Activated CD4-positive, alpha-beta T cell treated with anti-CD3 and anti-CD28 coated beads, Interleukin-2, amount 10 ng/mL, durations not matched to agents 24 days and 14 days (primary cell): ENCODE data around the gene SARS1. TPM values are rescaled to one million over a fixed set of nuclear protein-coding genes. Genes with fewer than 3 reads are reported as not detected.

Experiments used
- DNase-seq: peaks from one replicate; pipeline ENCODE4 v3.0.0; 2022
- H3K27ac Mint-ChIP-seq: one replicate; pipeline ENCODE4 v1.8.0; 2022; ENCODE audit warnings: mild to moderate bottlenecking, mixed read lengths
- H3K27me3 Mint-ChIP-seq: one replicate; pipeline ENCODE4 v1.8.0; 2022; ENCODE audit warnings: mixed read lengths
- H3K36me3 Mint-ChIP-seq: one replicate; pipeline ENCODE4 v1.8.0; 2022; ENCODE audit warnings: low read depth, mild to moderate bottlenecking, mixed read lengths
- H3K4me1 Mint-ChIP-seq: one replicate; pipeline ENCODE4 v1.8.0; 2021; ENCODE audit warnings: mixed read lengths
- H3K4me3 Mint-ChIP-seq: one replicate; pipeline ENCODE4 v1.8.0; 2022; ENCODE audit warnings: mild to moderate bottlenecking, moderate library complexity, mixed read lengths
- H3K9me3 Mint-ChIP-seq: one replicate; pipeline ENCODE4 v1.8.0; 2021; ENCODE audit warnings: mixed read lengths
- intact Hi-C: fragments of 100-400 bp; cut with micrococcal nuclease; formaldehyde crosslinking; loops from one replicate; pipeline ENCODE4 v1.15.1; 2023
- total RNA-seq: library from RNA; stranded (reverse); gene quantifications from 2 replicates; pipeline ENCODE4 v1.2.3, GENCODE V29; 2022

The SARS1 gene
- total RNA-seq, 1 donor from 2014 or later: 150 TPM

DNA sequence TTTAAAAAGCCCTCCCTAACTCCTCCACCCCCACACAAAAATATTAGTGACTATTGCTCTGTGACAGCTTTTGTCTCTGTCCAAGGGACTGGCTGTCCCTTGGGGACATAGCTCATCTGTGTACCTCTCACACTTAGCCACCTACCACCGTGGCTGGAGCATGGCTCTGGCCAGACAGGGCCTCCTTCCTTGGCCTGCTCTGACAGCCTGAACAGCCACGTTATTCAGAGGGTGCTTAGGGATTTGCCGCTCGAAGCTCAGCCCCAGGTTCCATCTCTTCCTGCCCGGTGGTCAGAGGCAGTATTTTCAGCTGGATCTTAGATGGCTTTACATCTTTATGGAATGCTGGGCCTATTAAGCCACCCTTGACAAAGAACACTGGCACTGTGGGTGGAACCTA, 29.5 kb downstream of the SARS1 start:
- no peak for DNase-seq
- Mint-ChIP-seq H3K4me1 (peaks cover 6% of the 10 kb centered on the region), H3K4me3 (no peak overlapping the region), H3K9me3 (no peaks in the 10 kb centered on the region), H3K27me3 (peaks cover 26% of the 10 kb centered on the region), H3K36me3 (peaks cover 11% of the 10 kb centered on the region), H3K27ac (no peak overlapping the region)
- intact Hi-C loops: no loop called here

DNA sequence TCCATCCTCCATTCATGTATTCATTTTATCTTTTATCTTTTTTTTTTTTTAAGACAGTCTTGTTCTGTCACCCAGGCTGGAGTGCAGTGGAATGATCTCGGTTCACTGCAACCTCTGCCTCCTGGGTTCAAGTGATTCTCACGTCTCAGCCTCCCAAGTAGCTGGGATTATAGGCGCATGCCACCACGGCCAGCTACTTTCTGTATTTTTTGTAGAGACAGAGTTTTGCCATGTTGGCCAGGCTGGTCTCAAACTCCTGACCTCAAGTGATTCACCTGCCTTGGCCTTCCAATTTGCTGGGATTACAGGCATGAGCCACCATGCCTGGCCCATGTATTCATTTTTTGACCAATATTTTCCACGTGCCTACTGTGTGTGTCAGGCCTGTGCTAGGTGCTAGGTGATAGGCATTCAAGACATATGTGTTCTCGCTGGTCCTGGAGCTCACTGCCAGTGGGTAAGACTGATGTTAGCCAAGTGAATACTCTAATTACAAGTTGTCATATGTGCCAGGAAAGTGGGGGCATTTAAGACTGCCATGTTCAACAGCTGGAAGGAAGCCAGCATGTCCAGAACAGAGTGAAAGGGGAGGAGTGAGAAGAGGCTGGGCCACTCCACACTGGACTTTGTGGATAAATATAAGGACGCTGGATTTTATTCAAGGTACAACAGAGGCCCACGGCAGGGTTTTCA, 30.3 kb downstream of the SARS1 start:
- no peak overlapping the region for H3K27ac Mint-ChIP-seq

DNA sequence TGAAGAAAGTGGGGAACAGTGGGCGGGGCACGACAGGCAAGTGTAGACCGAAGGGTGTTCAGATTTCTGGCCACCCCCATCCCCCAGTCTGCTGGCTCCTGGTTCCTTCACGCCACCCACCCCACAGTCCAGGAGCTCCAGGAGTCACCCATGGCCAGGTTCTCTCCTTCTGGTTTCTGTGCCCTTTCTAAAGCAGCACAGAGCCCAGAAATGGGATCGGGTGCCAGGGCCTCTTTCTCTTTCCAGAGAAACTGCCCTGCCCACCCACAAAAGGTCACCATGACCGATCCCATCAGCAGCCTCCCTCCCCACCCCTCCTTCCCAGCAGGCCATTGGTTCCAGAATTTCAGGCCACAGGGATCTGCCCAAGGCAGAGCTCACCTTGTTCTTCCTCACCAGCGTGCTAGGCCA, 32.4 kb downstream of the SARS1 start:
- no peaks in the 10 kb centered on the region for H3K9me3 Mint-ChIP-seq
- H3K4me3 Mint-ChIP-seq: no peak overlapping the region
- no peak for DNase-seq
- peaks cover 2% of the 10 kb centered on the region for H3K36me3 Mint-ChIP-seq
- no peak overlapping the region for H3K27ac Mint-ChIP-seq
- peaks cover 10% of the 10 kb centered on the region for H3K4me1 Mint-ChIP-seq
- intact Hi-C loops: no loop called here
- H3K27me3 Mint-ChIP-seq: peaks cover 30% of the 10 kb centered on the region

More for the DNA sequence above, 30.3 kb downstream of the SARS1 start:
- Mint-ChIP-seq H3K36me3 (peaks cover 7% of the 10 kb centered on the region), H3K27me3 (peaks cover 26% of the 10 kb centered on the region), H3K9me3 (no peaks in the 10 kb centered on the region), H3K4me1 (peaks cover 6% of the 10 kb centered on the region), H3K4me3 (no peak overlapping the region)
- no peak for DNase-seq
- intact Hi-C loops: no loop called here

DNA sequence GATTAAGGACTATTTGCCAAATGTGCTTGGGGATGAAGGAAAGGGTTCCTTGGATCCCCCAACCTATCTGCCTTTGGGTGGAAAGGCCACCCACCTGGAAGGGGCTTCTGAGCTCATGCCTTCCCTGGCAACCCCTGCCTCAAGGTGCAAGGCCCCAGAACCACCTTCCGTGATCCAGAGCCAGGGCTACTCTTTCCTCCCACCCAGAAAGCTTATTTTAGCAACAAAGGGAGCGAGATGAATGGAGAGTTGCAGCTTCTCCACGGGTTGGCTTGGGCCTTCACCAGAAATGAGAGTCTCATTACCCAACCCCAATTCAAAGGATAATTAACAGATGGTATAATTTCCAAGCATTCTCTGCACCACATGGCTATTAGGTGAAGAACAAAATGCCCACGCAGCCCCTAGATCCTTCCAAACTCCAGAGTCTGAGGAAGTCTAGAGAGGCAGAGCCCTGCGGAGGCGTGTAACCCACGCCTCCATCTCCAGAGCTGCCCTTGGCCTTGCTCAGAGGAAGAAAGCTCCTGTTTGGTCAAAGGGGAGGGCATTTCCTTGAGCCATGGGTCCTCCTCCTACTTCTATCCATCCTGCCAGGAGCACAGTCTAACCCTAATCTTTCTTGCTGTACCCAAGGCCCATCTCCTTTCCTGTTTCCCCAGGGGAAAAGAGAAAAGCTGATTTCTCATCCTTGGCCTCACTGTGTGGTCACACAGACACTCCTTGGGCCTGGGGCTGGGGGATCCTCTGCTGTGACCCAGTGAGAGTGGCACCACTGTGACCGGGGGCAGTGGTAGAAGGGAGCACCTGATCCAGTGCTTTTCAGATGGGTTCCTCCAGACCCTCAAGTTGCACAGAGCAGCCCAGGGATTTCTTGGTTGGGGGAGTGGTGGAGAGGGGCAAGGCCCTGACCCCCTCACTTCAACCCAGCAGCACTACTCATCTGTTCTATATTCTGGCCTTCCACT, 34.0 kb downstream of the SARS1 start:
- Mint-ChIP-seq H3K27ac (no peak overlapping the region), H3K4me3 (no peak overlapping the region), H3K9me3 (no peaks in the 10 kb centered on the region), H3K27me3 (peaks cover 25% of the 10 kb centered on the region), H3K36me3 (no peaks in the 10 kb centered on the region), H3K4me1 (peaks cover 4% of the 10 kb centered on the region)
- DNase-seq: no peak
- intact Hi-C loops: no loop called here

DNA sequence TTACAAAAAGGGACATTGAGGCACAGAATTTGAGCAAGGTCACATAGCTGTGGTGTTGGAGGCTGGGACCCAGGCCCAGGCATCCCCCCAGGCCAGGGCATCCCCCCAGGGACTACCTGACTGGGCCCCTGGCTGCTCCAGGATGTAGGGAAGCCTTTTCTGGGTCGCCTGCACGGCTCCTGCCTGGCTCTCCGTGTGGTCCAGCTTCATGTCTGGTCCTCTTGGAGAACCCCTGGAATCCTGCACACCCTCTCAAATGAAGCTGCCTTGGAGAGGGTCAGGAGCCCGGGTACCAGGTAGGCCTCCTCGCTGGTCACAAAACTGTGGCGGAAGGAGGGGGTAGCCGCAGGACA, 34.7 kb downstream of the SARS1 start:
- DNase-seq: no peak
- intact Hi-C loops: no loop called here
- H3K27me3 Mint-ChIP-seq: peaks cover 20% of the 10 kb centered on the region
- no peak overlapping the region for H3K4me3 Mint-ChIP-seq
- H3K36me3 Mint-ChIP-seq: no peaks in the 10 kb centered on the region
- H3K4me1 Mint-ChIP-seq: peaks cover 4% of the 10 kb centered on the region
- H3K27ac Mint-ChIP-seq: no peak overlapping the region
- no peaks in the 10 kb centered on the region for H3K9me3 Mint-ChIP-seq

DNA sequence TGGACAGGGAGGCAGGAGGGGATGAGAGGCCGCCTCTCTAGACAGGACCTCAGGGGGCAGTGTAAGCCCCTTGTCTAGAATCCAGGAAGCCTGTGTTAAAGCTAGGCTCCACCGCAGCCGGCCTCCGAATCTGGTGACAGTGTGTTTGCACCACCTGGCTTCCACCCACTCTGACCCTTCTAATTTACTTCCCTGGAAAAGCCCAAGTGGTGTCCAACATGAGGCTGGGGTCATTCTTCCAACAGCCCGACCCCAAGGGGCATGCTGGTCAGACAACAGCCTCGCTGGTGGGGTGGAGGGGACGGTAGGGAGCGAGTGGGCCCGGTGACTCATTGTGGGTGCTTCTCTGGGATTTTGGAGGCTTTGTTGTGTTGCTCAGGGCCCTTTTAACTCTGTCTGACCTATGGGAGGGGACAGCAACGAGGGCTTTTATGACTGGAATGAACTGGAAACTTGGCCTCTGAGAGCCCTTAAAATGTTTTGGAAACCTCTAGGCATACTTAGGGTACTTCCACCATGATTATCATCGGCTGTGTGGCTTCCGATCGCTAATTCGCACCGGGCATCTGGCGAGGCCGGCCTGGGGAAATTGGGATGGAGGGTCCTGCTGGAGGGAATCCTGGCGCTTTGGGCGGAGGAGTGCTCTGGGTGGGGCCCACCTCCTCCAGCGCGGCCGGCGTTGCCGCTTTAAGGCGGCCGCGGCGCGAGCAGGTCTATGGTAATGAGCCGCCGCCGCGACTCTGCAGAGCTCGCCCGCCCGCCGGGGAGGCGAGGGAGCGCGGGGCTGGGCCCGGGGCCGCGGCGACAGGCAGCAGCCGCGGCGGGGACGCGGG, 35.3 kb downstream of the SARS1 start, which contains the start of gene CELSR2:
Gene CELSR2 (plus strand): TSS at position 743 of the 833 bp plus-strand sequence. CDS start 541 bp downstream, outside the sequence.
- H3K4me1 Mint-ChIP-seq: peaks cover 4% of the 10 kb centered on the region
- intact Hi-C loops: loop anchor here (1.0 kb wide), 2 partner anchors 8 to 235 kb away; no protein-coding TSS in a partner anchor
- H3K36me3 Mint-ChIP-seq: no peaks in the 10 kb centered on the region
- no peak within 1 kb of the TSS for H3K27ac Mint-ChIP-seq
- H3K9me3 Mint-ChIP-seq: no peaks in the 10 kb centered on the region
- peak within 1 kb of the TSS; percentile 71 for H3K4me3 Mint-ChIP-seq
- peak; percentile 92 for DNase-seq
- peaks cover 20% of the 10 kb centered on the region for H3K27me3 Mint-ChIP-seq

DNA sequence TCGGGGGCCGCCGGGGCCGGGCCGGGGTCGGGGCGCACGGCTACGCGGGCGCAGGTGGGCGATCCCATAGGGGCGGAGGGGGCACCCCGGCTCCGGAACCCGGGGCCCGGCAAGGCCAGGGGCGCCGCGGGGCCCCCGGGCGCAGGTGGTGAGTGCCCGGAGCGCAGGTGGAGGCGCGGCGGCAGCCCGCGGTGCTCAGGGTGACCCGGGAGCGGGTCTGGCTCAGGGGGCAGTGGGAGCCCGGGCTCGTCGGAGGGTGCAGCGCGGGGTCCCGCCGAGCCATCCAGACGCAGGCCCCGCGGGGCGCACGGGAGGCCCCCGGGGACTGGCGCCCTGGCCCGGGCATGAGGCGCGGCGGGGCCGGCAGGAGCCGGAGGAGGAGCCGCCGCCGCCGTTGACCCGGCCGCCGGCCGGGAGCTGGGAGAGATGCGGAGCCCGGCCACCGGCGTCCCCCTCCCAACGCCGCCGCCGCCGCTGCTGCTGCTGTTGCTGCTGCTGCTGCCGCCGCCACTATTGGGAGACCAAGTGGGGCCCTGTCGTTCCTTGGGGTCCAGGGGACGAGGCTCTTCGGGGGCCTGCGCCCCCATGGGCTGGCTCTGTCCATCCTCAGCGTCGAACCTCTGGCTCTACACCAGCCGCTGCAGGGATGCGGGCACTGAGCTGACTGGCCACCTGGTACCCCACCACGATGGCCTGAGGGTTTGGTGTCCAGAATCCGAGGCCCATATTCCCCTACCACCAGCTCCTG, 36.1 kb downstream of the SARS1 start:
- Mint-ChIP-seq H3K4me1 (peaks cover 4% of the 10 kb centered on the region), H3K9me3 (no peaks in the 10 kb centered on the region), H3K27ac (no peak overlapping the region), H3K4me3 (peak overlapping the region; percentile 57), H3K36me3 (no peaks in the 10 kb centered on the region), H3K27me3 (peaks cover 15% of the 10 kb centered on the region)
- intact Hi-C loops: loop anchor here (1.0 kb wide), 2 partner anchors 9 to 234 kb away; no protein-coding TSS in a partner anchor
- no peak for DNase-seq

DNA sequence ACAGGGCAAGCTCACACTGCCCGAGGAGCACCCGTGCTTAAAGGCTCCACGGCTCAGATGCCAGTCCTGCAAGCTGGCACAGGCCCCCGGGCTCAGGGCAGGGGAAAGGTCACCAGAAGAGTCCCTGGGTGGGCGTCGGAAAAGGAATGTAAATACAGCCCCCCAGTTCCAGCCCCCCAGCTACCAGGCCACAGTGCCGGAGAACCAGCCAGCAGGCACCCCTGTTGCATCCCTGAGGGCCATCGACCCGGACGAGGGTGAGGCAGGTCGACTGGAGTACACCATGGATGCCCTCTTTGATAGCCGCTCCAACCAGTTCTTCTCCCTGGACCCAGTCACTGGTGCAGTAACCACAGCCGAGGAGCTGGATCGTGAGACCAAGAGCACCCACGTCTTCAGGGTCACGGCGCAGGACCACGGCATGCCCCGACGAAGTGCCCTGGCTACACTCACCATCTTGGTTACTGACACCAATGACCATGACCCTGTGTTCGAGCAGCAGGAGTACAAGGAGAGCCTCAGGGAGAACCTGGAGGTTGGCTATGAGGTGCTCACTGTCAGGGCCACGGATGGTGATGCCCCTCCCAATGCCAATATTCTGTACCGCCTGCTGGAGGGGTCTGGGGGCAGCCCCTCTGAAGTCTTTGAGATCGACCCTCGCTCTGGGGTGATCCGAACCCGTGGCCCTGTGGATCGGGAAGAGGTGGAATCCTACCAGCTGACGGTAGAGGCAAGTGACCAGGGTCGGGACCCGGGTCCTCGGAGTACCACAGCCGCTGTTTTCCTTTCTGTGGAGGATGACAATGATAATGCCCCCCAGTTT, 36.9 kb downstream of the SARS1 start:
- no peak overlapping the region for H3K27ac Mint-ChIP-seq
- H3K4me1 Mint-ChIP-seq: peaks cover 4% of the 10 kb centered on the region
- H3K36me3 Mint-ChIP-seq: no peaks in the 10 kb centered on the region
- H3K9me3 Mint-ChIP-seq: no peaks in the 10 kb centered on the region
- peak overlapping the region; percentile 62 for H3K4me3 Mint-ChIP-seq
- no peak for DNase-seq
- H3K27me3 Mint-ChIP-seq: peaks cover 14% of the 10 kb centered on the region
- intact Hi-C loops: no loop called here

DNA sequence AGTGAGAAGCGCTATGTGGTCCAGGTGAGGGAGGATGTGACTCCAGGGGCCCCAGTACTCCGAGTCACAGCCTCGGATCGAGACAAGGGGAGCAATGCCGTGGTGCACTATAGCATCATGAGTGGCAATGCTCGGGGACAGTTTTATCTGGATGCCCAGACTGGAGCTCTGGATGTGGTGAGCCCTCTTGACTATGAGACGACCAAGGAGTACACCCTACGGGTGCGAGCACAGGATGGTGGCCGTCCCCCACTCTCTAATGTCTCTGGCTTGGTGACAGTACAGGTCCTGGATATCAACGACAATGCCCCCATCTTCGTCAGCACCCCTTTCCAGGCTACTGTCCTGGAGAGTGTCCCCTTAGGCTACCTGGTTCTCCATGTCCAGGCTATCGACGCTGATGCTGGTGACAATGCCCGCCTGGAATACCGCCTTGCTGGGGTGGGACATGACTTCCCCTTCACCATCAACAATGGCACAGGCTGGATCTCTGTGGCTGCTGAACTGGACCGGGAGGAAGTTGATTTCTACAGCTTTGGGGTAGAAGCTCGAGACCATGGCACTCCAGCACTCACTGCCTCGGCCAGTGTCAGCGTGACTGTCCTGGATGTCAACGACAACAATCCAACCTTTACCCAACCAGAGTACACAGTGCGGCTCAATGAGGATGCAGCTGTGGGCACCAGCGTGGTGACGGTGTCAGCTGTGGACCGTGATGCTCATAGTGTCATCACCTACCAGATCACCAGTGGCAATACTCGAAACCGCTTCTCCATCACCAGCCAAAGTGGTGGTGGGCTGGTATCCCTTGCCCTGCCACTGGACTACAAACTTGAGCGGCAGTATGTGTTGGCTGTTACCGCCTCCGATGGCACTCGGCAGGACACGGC, 37.8 kb downstream of the SARS1 start:
- peaks cover 15% of the 10 kb centered on the region for H3K27me3 Mint-ChIP-seq
- no peaks in the 10 kb centered on the region for H3K36me3 Mint-ChIP-seq
- no peak overlapping the region for H3K27ac Mint-ChIP-seq
- H3K9me3 Mint-ChIP-seq: no peaks in the 10 kb centered on the region
- intact Hi-C loops: no loop called here
- no peak for DNase-seq
- H3K4me3 Mint-ChIP-seq: peak overlapping the region; percentile 30
- H3K4me1 Mint-ChIP-seq: peaks cover 4% of the 10 kb centered on the region

DNA sequence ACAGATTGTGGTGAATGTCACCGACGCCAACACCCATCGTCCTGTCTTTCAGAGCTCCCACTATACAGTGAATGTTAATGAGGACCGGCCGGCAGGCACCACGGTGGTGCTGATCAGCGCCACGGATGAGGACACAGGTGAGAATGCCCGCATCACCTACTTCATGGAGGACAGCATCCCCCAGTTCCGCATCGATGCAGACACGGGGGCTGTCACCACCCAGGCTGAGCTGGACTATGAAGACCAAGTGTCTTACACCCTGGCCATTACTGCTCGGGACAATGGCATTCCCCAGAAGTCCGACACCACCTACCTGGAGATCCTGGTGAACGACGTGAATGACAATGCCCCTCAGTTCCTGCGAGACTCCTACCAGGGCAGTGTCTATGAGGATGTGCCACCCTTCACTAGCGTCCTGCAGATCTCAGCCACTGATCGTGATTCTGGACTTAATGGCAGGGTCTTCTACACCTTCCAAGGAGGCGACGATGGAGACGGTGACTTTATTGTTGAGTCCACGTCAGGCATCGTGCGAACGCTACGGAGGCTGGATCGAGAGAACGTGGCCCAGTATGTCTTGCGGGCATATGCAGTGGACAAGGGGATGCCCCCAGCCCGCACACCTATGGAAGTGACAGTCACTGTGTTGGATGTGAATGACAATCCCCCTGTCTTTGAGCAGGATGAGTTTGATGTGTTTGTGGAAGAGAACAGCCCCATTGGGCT, 38.6 kb downstream of the SARS1 start:
- Mint-ChIP-seq H3K27ac (no peak overlapping the region), H3K4me3 (no peak overlapping the region), H3K36me3 (no peaks in the 10 kb centered on the region), H3K4me1 (peaks cover 4% of the 10 kb centered on the region), H3K27me3 (peaks cover 12% of the 10 kb centered on the region), H3K9me3 (no peaks in the 10 kb centered on the region)
- intact Hi-C loops: no loop called here
- no peak for DNase-seq
